Breast epithelium (tissue), 3 donors: ENCODE measurements around the gene FAM9C.

ENCODE experiments used
- CTCF ChIP-seq, 3 donors: fragments of 450-650 bp; IDR thresholded peaks; one replicate each; pipeline ENCODE4 v1.5.1; 2016 to 2017; ENCODE audit warnings: antibody characterized with exemption in 3 of 3, mild to moderate bottlenecking in 3 of 3, moderate library complexity in 3 of 3
- POLR2A ChIP-seq: fragments of 450-650 bp; IDR thresholded peaks from one replicate; pipeline ENCODE4 v1.6.1; 2016; ENCODE audit warnings: antibody characterized with exemption, mild to moderate bottlenecking, moderate library complexity

- TF ChIP-seq CTCF (IDR thresholded peaks at IDR 0.05) (no peak), POLR2A (no peak)
These were observed 14.9 kb downstream of the FAM9C start for GRCh38 chrX:13029637-13029886.
